Stomach smooth muscle (tissue), 2 donors: Measurements from ENCODE around the gene RBBP4.
"Not testable (repeated sequence)": the region's sequence is repeated elsewhere in the genome, so short reads cannot be mapped to it uniquely, and the experiment has no call there.

Experiments
- H3K27ac ChIP-seq: one replicate; pipeline ENCODE4 v1.7.0; 2013; ENCODE audit warnings: mild to moderate bottlenecking, low read length, inconsistent platforms
- H3K27me3 ChIP-seq, 2 donors: one replicate each; pipeline ENCODE4 v1.7.0; 2013; ENCODE audit warnings: low read length in 2 of 2; ENCODE audit not compliant: insufficient read depth in 2 of 2, control insufficient read depth in 1 of 2
- H3K36me3 ChIP-seq, 2 donors: one replicate each; pipeline ENCODE4 v1.7.0; 2013; ENCODE audit warnings: low read length in 2 of 2; ENCODE audit not compliant: control insufficient read depth in 2 of 2, insufficient read depth in 2 of 2
- H3K4me1 ChIP-seq: one replicate; pipeline ENCODE4 v1.7.0; 2013; ENCODE audit warnings: low read length; ENCODE audit not compliant: control insufficient read depth, insufficient read depth
- H3K4me3 ChIP-seq, 2 donors: one replicate each; pipeline ENCODE4 v1.7.0; 2013; ENCODE audit warnings: low read length in 2 of 2
- H3K9ac ChIP-seq, 2 donors: one replicate each; pipeline ENCODE4 v1.7.0; 2013; ENCODE audit warnings: low read length in 2 of 2, mild to moderate bottlenecking in 1 of 2
- H3K9me3 ChIP-seq, 2 donors: one replicate each; pipeline ENCODE4 v1.7.0; 2013; ENCODE audit warnings: low read length in 2 of 2; ENCODE audit not compliant: control insufficient read depth in 2 of 2
- donor health status: healthy.
- donor health status: Pancreatic carcinoma.

Gene RBBP4

DNA sequence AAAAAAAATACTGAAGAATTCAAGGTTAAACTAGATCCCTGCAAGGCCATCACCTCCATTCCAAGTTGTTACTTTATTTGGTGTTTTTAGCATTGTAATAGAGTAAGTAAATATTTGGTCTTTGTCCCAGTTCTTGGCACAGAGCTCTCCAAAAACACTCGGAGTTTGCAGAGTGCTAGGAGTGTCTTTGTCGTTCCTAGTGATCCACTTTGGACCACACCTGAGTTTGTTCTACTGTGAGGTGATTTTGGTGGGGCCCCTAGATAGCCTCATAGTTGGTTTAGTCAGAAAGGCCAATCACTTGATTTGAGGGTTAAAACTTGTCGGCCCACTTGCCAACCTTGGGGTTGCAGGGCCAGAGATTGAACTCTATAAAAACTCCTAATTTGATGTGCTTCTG, 25.9 kb downstream of the RBBP4 start:
- no peaks in the 10 kb centered on the region for H3K4me1 ChIP-seq
- H3K27ac ChIP-seq = no peak overlapping the region
- no peak overlapping the region for H3K9ac ChIP-seq
- peaks cover 29 to 41% of the 10 kb centered on the region in 2 donors for H3K36me3 ChIP-seq
- H3K4me3 ChIP-seq = no peak overlapping the region
- H3K27me3 ChIP-seq = no peaks in the 10 kb centered on the region
- H3K9me3 ChIP-seq = no peaks in the 10 kb centered on the region

DNA sequence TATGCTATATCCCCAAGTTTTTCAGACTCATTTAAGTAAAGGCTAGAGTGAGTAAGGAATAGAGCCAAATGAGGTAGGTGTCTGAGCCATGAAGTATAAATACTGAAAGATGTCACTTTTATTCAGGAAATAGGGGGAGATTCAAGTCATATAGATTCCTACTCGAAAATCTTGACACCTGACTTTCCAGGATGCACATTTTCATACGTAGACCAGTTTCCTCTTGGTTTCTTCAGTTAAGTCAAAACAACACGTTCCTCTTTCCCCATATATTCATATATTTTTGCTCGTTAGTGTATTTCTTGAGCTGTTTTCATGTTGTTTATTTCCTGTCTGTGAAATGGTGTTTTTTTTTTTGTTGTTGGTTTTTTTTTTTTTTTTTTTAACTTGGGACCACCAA, 29.0 kb downstream of the RBBP4 start:
- H3K27ac ChIP-seq, H3K4me3 ChIP-seq, H3K9ac ChIP-seq, H3K4me1 ChIP-seq, H3K9me3 ChIP-seq, H3K27me3 ChIP-seq: not testable (repeated sequence)
- peaks cover 18 to 41% of the 10 kb centered on the region in 2 donors for H3K36me3 ChIP-seq

DNA sequence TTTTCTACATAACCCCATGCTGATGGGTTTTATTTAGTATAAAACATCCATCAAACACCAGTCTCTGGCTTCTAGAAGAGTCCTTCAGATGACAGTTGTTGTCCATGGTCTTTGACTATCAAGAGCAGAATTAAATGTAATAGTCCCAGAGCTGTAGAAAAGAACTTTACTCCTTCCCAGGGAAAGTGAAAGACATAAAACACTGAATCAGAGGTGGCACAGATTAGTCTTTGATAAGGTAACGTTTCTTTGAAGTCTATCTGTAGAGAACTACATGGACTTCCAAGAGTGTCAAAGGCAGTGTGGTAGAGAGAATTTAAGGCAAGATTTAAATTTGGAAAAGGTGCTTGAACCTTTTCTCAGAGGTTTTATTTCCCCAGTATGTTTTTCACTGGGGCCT, 29.6 kb downstream of the RBBP4 start:
- no peak overlapping the region for H3K9ac ChIP-seq
- peaks cover 21 to 46% of the 10 kb centered on the region in 2 donors for H3K36me3 ChIP-seq
- H3K4me1 ChIP-seq = no peaks in the 10 kb centered on the region
- H3K9me3 ChIP-seq = no peaks in the 10 kb centered on the region
- no peak overlapping the region for H3K27ac ChIP-seq
- H3K4me3 ChIP-seq = no peak overlapping the region
- no peaks in the 10 kb centered on the region for H3K27me3 ChIP-seq

DNA sequence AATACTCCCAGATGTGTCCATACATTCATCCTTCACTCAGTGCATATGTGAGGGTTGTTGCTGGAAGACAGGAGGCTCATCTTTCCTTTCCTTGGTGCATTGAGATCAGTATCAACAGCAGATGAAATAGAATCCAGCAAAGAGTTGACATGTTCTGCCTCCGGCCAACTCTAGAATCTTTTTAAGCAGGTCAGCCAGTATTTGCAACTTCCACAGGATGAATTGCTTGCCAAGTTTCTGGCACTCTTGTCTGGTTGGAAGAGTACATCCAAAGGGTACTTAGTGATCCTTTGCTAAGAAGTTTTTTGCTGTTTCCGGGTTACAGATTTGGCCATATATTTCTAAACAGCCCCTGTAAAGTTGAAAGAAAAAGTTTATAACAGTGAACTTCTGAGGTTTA, 30.5 kb downstream of the RBBP4 start:
- no peak overlapping the region for H3K4me3 ChIP-seq
- H3K27me3 ChIP-seq = no peaks in the 10 kb centered on the region
- H3K27ac ChIP-seq = peak overlapping the region; percentile 19
- H3K9me3 ChIP-seq = no peaks in the 10 kb centered on the region
- no peaks in the 10 kb centered on the region for H3K4me1 ChIP-seq
- no peak overlapping the region for H3K9ac ChIP-seq
- H3K36me3 ChIP-seq = peaks cover 24 to 50% of the 10 kb centered on the region in 2 donors

DNA sequence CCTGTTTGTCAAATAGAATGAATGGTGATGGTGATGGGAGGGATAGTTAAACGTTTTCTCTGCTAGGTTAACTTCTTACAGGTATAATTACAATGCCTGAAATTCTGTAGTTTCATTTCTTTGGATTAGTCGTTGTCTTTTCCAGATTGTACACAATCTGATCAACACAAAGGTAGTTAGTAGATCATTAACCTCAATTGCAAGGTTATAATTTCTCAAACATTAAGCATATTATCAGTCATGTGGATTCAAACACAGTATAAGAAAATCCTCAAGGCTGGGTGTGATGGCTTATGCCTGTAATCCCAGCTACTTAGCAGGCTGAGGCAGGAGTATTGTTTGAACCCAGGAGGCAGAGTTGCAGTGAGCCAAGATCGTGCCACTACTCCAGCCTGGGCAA, 31.0 kb downstream of the RBBP4 start:
- peaks cover 24 to 46% of the 10 kb centered on the region in 2 donors for H3K36me3 ChIP-seq
- H3K4me3 ChIP-seq = no peak overlapping the region
- no peak overlapping the region for H3K9ac ChIP-seq
- peak overlapping the region; percentile 19 for H3K27ac ChIP-seq
- no peaks in the 10 kb centered on the region for H3K27me3 ChIP-seq
- H3K4me1 ChIP-seq = no peaks in the 10 kb centered on the region
- H3K9me3 ChIP-seq = no peaks in the 10 kb centered on the region

DNA sequence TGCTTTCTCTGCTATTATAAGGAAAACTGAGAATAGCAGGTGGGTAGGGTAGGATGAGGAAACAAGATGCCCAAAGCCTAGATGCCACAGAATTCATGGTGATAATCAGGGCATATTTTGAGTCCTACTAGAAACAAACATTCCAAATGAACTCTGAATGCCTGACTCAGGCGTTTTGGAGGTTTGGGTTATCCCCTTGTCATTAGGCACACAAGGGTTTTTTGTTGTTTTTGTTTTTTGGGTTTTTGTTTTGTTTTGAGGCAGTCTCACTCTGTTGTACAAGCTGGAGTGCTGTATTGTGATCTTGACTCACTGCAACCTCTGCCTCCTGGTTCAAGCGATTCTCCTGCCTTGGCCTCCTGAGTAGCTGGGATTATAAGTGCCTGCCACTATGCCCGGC, 32.4 kb downstream of the RBBP4 start:
- no peaks in the 10 kb centered on the region for H3K9me3 ChIP-seq
- H3K9ac ChIP-seq = no peak overlapping the region
- H3K27me3 ChIP-seq = no peaks in the 10 kb centered on the region
- H3K4me3 ChIP-seq = no peak overlapping the region
- H3K27ac ChIP-seq = peak overlapping the region; percentile 13
- peaks cover 24 to 43% of the 10 kb centered on the region in 2 donors for H3K36me3 ChIP-seq
- H3K4me1 ChIP-seq = no peaks in the 10 kb centered on the region

DNA sequence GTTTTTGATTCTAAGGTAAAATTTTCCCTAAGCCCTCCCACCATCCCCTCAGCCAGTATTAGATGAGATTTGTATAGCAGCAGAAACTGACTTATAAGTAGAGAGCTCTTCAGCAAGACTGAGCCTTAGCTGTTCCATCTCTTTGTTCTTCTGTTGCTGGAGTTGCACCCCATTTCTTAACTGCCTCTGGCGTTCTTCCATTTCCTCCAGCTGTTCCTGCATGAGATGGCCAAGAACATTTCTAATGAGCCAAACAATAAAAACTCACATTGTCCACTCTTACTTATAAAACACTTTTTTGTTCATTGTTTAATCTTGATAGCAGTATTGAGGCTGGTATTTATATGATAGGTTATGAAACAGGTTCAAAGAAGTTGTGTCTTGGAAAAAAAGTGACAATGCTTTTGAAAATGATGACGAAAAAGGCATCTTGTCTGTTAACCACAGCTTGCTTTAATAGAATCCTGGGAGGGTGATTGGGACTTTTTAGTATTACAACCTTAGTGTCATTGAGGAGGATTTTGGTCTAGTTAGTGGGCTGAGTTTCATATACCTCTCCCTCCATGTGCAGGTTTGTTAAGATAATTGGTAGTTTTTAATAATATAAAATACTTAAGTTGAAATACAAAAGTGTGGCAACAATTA, 33.3 kb downstream of the RBBP4 start:
- peaks cover 21 to 43% of the 10 kb centered on the region in 2 donors for H3K36me3 ChIP-seq
- no peaks in the 10 kb centered on the region for H3K27me3 ChIP-seq
- H3K4me1 ChIP-seq = no peaks in the 10 kb centered on the region
- no peak overlapping the region for H3K27ac ChIP-seq
- H3K9ac ChIP-seq = no peak overlapping the region
- H3K9me3 ChIP-seq = no peaks in the 10 kb centered on the region
- no peak overlapping the region for H3K4me3 ChIP-seq

DNA sequence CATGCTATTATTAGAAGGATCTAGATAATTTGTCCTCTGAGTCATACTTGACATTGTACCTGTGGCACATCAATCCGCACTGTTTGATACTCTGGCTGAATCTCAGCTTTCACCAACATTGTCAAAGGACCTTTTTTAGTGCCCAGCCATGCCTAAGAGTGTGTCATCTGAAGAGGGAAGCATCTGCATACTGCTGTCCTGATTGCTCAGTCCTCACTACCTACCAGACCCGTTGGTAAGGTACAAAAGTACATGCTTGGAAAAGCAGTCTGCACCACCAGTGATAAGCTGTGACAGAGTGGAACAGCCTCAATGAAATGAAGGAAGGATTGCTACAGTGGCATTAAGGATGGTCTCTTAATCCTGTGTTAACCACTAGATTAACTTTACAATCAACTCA, 34.5 kb downstream of the RBBP4 start:
- peaks cover 20 to 44% of the 10 kb centered on the region in 2 donors for H3K36me3 ChIP-seq
- H3K27me3 ChIP-seq = no peaks in the 10 kb centered on the region

DNA sequence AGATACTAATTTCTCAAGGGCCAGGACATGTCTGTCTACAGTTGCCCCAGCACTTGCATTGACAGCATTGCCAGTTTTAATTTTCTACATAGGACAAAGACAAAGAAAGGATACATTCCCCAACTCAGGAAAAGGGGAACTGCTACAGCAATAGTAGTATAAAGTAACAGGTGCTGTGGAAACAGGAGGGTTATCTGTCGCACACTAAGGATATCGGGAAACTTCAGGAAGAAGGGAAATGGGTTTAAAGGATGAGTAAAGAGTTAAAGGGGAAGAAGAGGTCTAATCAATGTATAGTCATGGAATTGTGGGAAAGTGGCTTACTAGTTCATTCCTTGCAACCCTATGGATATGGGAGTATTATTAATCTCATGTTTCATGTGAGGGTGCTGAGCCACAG, 35.4 kb downstream of the RBBP4 start:
- H3K9ac ChIP-seq = no peak overlapping the region
- H3K27ac ChIP-seq = no peak overlapping the region
- H3K4me3 ChIP-seq = no peak overlapping the region
- no peaks in the 10 kb centered on the region for H3K27me3 ChIP-seq
- no peaks in the 10 kb centered on the region for H3K4me1 ChIP-seq
- H3K36me3 ChIP-seq = peaks cover 20 to 35% of the 10 kb centered on the region in 2 donors
- H3K9me3 ChIP-seq = no peaks in the 10 kb centered on the region

More for the DNA sequence above, 34.5 kb downstream of the RBBP4 start:
- Histone ChIP-seq H3K9me3 (no peaks in the 10 kb centered on the region), H3K4me1 (no peaks in the 10 kb centered on the region), H3K4me3 (no peak overlapping the region), H3K27ac (no peak overlapping the region), H3K9ac (no peak overlapping the region)

DNA sequence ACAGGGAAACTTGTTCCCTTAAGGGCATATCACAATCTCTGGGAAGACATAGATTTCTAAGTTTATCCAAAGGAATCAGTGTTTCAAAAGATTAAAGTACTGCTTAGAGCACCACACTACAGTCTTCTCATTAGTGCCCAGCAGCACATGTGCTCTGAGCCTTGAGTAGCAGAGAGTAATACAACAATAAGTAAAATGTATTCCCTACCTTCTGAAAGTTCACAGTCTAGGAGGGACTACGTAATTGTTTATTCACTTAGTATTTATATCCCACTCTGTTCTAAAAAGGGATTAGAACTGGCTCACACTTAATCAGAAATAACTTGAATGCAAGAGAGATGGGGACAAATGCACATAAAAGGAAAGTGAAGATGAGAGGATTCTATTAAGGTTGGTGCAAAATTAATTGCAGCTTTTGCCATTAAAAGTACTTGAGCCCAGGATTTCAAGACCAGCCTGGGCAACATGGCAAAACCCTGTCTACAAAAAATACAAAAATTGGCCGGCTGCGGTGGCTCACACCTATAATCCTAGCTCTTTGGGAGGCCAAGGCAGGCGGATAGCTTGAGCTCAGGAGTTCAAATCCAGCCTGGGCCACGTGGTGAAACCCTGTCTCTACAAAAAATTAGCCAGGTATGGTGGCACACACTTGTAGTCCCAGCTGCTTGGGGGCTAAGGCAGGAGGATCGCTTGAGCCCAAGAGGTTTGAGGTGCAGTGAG, 42.6 kb downstream of the RBBP4 start:
- Histone ChIP-seq H3K4me1 (peaks cover 29% of the 10 kb centered on the region), H3K27me3 (no peaks in the 10 kb centered on the region), H3K27ac (peak overlapping the region; percentile 62), H3K9me3 (no peaks in the 10 kb centered on the region), H3K4me3 (peak overlapping the region in 1 of 2 donors; percentile 29), H3K9ac (peak overlapping the region in 1 of 2 donors; percentile 47), H3K36me3 (peaks cover 9 to 10% of the 10 kb centered on the region in 2 donors)
